Measurements from ENCODE around the gene MARCHF6.

Gene MARCHF6

DNA sequence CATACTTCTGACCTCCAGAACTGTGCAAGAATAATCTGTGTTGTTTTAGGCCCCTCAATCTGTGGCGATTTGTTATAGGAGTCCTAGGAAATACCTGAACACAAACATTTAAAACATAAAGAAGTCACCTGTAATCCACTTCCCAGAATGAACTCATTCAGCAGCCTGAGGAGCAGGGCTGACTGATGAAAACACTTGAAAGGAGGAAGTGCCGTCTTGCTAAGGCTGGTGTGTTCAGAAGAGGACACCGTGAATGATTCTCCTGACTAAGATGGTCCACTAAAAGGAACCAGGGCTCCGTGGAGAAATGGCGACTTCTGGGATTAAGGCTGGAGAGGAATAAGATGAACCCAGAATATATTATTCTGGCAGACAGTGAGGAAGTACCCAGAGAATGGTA lies 18.7 kb upstream of the MARCHF6 start:
- no peaks in the 10 kb centered on the region for H3K27me3 ChIP-seq (ENCODE audit: insufficient read depth, poor library complexity, severe bottlenecking)

DNA sequence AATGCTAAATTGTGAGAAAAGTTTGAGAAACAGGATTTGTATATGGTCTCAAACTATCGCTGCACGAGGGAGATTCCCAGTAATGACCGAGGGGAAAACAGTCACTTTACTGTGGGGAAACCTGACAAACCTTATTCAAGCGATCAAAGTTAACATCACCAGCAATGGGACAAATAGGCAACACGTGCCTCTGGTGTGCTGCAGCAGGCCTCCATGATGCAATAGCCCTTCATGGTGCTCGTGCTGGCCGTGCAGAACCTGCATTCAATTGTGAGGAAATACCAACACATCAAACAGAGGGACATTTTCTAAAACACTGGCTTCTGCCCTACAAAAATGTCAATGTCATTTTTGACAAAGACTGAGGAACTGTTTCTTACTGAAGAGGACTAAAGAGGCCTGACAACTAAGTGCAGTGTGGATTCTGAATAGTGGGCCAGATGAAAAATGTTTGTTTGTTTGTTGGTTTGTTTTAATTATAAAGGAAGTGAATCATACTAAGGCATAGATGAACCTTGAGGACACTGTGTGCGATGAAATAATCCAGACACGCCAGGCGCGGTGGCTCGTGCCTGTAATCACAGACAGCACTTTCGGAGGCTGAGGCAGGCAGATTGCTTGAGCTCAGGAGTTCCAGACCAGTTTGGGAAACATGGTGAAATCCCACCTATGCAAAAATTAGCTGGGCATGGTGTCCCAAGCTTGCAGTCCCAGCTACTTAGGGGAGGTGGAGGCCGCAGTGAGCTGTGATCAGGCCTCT lies 17.6 kb upstream of the MARCHF6 start:
- Histone ChIP-seq H3K4me1 (ENCODE audit: insufficient read depth, poor library complexity, severe bottlenecking) (no peaks in the 10 kb centered on the region), H3K27ac (ENCODE audit: poor library complexity, severe bottlenecking) (no peak overlapping the region), H3K4me3 (ENCODE audit: severe bottlenecking) (no peak overlapping the region), H3K36me3 (ENCODE audit: low read depth) (no peaks in the 10 kb centered on the region), H3K27me3 (ENCODE audit: insufficient read depth, poor library complexity, severe bottlenecking) (no peaks in the 10 kb centered on the region), H3K9me3 (ENCODE audit: severe bottlenecking) (no peaks in the 10 kb centered on the region)
- ATAC-seq (ENCODE audit: low read depth) (no peak), DNase-seq (ENCODE audit: low spot score) (no peak)
- TF ChIP-seq, protein P1, sequence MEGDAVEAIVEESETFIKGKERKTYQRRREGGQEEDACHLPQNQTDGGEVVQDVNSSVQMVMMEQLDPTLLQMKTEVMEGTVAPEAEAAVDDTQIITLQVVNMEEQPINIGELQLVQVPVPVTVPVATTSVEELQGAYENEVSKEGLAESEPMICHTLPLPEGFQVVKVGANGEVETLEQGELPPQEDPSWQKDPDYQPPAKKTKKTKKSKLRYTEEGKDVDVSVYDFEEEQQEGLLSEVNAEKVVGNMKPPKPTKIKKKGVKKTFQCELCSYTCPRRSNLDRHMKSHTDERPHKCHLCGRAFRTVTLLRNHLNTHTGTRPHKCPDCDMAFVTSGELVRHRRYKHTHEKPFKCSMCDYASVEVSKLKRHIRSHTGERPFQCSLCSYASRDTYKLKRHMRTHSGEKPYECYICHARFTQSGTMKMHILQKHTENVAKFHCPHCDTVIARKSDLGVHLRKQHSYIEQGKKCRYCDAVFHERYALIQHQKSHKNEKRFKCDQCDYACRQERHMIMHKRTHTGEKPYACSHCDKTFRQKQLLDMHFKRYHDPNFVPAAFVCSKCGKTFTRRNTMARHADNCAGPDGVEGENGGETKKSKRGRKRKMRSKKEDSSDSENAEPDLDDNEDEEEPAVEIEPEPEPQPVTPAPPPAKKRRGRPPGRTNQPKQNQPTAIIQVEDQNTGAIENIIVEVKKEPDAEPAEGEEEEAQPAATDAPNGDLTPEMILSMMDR (IDR thresholded peaks at IDR 0.05; ENCODE audit: poor library complexity, severe bottlenecking), result no peak

More for the DNA sequence above, 18.7 kb upstream of the MARCHF6 start:
- Histone ChIP-seq H3K9me3 (ENCODE audit: severe bottlenecking) (no peaks in the 10 kb centered on the region), H3K36me3 (ENCODE audit: low read depth) (no peaks in the 10 kb centered on the region), H3K4me1 (ENCODE audit: insufficient read depth, poor library complexity, severe bottlenecking) (no peaks in the 10 kb centered on the region), H3K4me3 (ENCODE audit: severe bottlenecking) (no peak overlapping the region), H3K27ac (ENCODE audit: poor library complexity, severe bottlenecking) (no peak overlapping the region)
- DNase-seq (ENCODE audit: low spot score) (no peak), ATAC-seq (ENCODE audit: low read depth) (no peak)
- TF ChIP-seq, protein P1 (IDR thresholded peaks at IDR 0.05; ENCODE audit: poor library complexity, severe bottlenecking), result no peak

DNA sequence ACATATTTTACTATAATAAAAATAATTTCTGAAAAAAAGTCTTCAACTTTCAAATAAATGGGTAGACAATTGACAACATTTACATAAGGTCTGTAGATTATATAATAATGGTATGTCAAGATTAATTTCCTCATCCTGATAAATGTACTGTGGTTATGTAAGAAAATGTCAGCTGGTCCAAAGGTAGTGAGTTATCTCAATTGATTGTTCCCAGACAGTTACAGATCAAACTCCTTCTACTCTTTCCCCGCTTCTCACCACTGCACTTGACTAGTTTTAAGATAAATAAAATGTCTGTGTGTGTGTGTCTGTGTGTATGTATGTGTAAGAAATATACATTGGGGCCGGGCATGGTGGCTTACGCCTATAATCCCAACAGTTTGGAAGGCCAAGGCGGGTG lies 16.4 kb upstream of the MARCHF6 start:
- no peaks in the 10 kb centered on the region for H3K36me3 ChIP-seq (ENCODE audit: low read depth)
- no peaks in the 10 kb centered on the region for H3K4me1 ChIP-seq (ENCODE audit: insufficient read depth, poor library complexity, severe bottlenecking)
- H3K4me3 ChIP-seq (ENCODE audit: severe bottlenecking), result no peak overlapping the region
- DNase-seq (ENCODE audit: low spot score), result no peak
- no peak overlapping the region for H3K27ac ChIP-seq (ENCODE audit: poor library complexity, severe bottlenecking)
- H3K9me3 ChIP-seq (ENCODE audit: severe bottlenecking), result no peaks in the 10 kb centered on the region
- no peak for ATAC-seq (ENCODE audit: low read depth)
- TF ChIP-seq, protein P1 (IDR thresholded peaks at IDR 0.05; ENCODE audit: poor library complexity, severe bottlenecking), result no peak
- no peaks in the 10 kb centered on the region for H3K27me3 ChIP-seq (ENCODE audit: insufficient read depth, poor library complexity, severe bottlenecking)

DNA sequence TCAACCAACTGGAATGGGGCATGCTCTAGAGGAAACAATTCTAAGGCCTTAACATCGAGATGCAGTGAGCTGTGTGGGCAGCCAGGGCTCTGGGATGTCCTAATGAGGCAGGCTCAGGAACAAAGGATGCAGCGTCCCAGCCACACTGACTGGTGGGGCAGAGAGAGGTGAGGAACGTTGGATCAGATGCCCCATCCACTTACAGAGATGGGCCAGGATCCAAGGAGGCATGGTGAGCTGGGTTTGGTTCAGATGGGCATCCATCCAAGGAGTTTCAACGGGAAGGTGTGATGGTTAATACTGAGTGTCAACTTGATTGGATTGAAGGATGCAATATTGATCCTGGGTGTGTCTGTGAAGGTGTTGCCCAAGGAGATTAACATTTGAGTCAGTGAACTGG lies 15.5 kb upstream of the MARCHF6 start:
- TF ChIP-seq, protein P1 (IDR thresholded peaks at IDR 0.05; ENCODE audit: poor library complexity, severe bottlenecking), result no peak
- Histone ChIP-seq H3K4me3 (ENCODE audit: severe bottlenecking) (no peak overlapping the region), H3K4me1 (ENCODE audit: insufficient read depth, poor library complexity, severe bottlenecking) (no peaks in the 10 kb centered on the region), H3K27me3 (ENCODE audit: insufficient read depth, poor library complexity, severe bottlenecking) (no peaks in the 10 kb centered on the region), H3K9me3 (ENCODE audit: severe bottlenecking) (no peaks in the 10 kb centered on the region), H3K36me3 (ENCODE audit: low read depth) (no peaks in the 10 kb centered on the region), H3K27ac (ENCODE audit: poor library complexity, severe bottlenecking) (no peak overlapping the region)
- ATAC-seq (ENCODE audit: low read depth), result no peak
- DNase-seq (ENCODE audit: low spot score), result no peak

DNA sequence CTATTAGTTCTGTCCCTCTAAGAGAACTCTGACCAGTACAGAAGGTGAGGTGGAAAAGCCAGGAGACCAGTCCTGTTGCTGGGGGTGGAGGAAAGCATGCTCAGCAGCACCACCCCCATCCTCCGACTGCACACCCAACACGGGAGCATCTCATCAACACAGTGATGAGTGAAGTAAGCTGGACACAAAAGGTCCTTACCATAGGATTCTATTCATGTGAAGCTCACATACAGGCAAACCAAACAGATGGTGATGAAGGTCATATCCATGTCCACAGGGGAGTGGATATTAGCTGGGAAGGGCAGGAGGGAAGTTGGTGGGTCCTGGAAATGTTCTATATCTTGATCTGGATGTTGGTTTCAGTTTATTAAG lies 14.8 kb upstream of the MARCHF6 start:
- no peak overlapping the region for H3K4me3 ChIP-seq (ENCODE audit: severe bottlenecking)
- no peaks in the 10 kb centered on the region for H3K36me3 ChIP-seq (ENCODE audit: low read depth)
- no peaks in the 10 kb centered on the region for H3K27me3 ChIP-seq (ENCODE audit: insufficient read depth, poor library complexity, severe bottlenecking)
- ATAC-seq (ENCODE audit: low read depth) (no peak), DNase-seq (ENCODE audit: low spot score) (no peak)
- no peak overlapping the region for H3K27ac ChIP-seq (ENCODE audit: poor library complexity, severe bottlenecking)
- no peaks in the 10 kb centered on the region for H3K4me1 ChIP-seq (ENCODE audit: insufficient read depth, poor library complexity, severe bottlenecking)
- no peaks in the 10 kb centered on the region for H3K9me3 ChIP-seq (ENCODE audit: severe bottlenecking)
- TF ChIP-seq, protein P1 (IDR thresholded peaks at IDR 0.05; ENCODE audit: poor library complexity, severe bottlenecking), result no peak

Data from RWPE2 (cell line).